K562 (cell line): ENCODE data around the gene KCNQ2. TPM values are rescaled to one million over a fixed set of nuclear protein-coding genes. Genes with fewer than 3 reads are reported as not detected.
A peak's percentile ranks its signal among the peaks of the same experiment; 100 is the strongest.

Experiments used
- ATAC-seq: fragments of 200-7000 bp; cut with Tn5 transposase; 3 replicates; pipeline ENCODE4 v1.9.1; 2020; ENCODE audit warnings: moderate library complexity
- BruUV-seq: library from RNA; stranded (reverse); fragments of 400-500 nt; replicated peaks from 2 replicates; lab custom pipeline; 2021; lab: Mats Ljungman, UMichigan
- CTCF ChIA-PET: fragments of 300-600 bp; formaldehyde crosslinking; extraction: SDS; loops from one replicate; lab custom pipeline; 2021; ENCODE audit warnings: low intra/inter-chr PET ratio; lab: Yijun Ruan, JAX
- POLR2A ChIA-PET: fragments of 300-600, 350-650 bp; sonication (Branson Sonifier 250); formaldehyde crosslinking; extraction: SDS; loops from one replicate; lab custom pipeline; 2021; ENCODE audit warnings: antibody characterized with exemption, inconsistent platforms; lab: Yijun Ruan, JAX
- DNase-seq, 4 experiments: peaks; one replicate each; pipeline versions ENCODE4 v3.0.0 to v3.0.0-alpha.2; 2011 to 2018; ENCODE audit warnings: low spot score in 3 of 4, mixed read lengths in 3 of 4; ENCODE audit errors: extremely low read depth in 1 of 4
- FAIRE-seq: peaks from 2 replicates; lab custom pipeline; 2011; peaks lifted over from hg19 to GRCh38; lab: Jason Lieb, UNC
- H2AFZ ChIP-seq: 2 replicates; pipeline ENCODE4 v1.6.0; 2011; ENCODE audit warnings: low read depth, low read length, control low read depth, inconsistent platforms
- H3K27ac ChIP-seq: fragments of 200-600 bp; 3 replicates; pipeline ENCODE4 v1.8.0; 2011; ENCODE audit warnings: low read depth, mild to moderate bottlenecking, control low read depth, inconsistent platforms, low read length, moderate library complexity, mixed read lengths; ENCODE audit errors: extremely low read depth
- H3K27me3 ChIP-seq, 2 experiments: fragments of 300-600 bp in 1 of 2; 2 replicates in 1 of 2; 3 replicates in 1 of 2; pipeline versions ENCODE4 v1.6.0 to v1.8.0; 2011; ENCODE audit warnings: inconsistent platforms in 2 of 2, low read length in 2 of 2, mild to moderate bottlenecking in 1 of 2, mixed read lengths in 1 of 2, moderate library complexity in 1 of 2; ENCODE audit not compliant: control insufficient read depth in 2 of 2, insufficient read depth in 2 of 2
- H3K36me3 ChIP-seq: fragments of 300-600 bp; 3 replicates; pipeline ENCODE4 v1.8.0; 2011; ENCODE audit warnings: mild to moderate bottlenecking, low read length, inconsistent platforms; ENCODE audit not compliant: control insufficient read depth, insufficient read depth
- H3K4me1 ChIP-seq, 2 experiments: fragments of 200-600 bp in 1 of 2; replicated peaks in 1 of 2; 2 replicates in 1 of 2; 3 replicates in 1 of 2; pipeline versions ENCODE4 v1.5.1 to v1.8.0; 2011; ENCODE audit warnings: inconsistent platforms in 2 of 2, low read length in 2 of 2, mild to moderate bottlenecking in 1 of 2, mixed read lengths in 1 of 2, moderate library complexity in 1 of 2; ENCODE audit not compliant: control insufficient read depth in 2 of 2, insufficient read depth in 2 of 2
- H3K4me2 ChIP-seq: 2 replicates; pipeline ENCODE4 v1.6.1; 2011; ENCODE audit warnings: low read length, control low read depth, inconsistent platforms, mixed read lengths; ENCODE audit not compliant: insufficient read depth
- H3K4me3 ChIP-seq: fragments of 200-600 bp; sonication (generic), shearing (Covaris generic); 2 replicates; pipeline ENCODE4 v1.5.1; 2016; ENCODE audit warnings: control low read depth, inconsistent platforms
- H3K79me2 ChIP-seq: fragments of 200-600 bp; 3 replicates; pipeline ENCODE4 v1.8.0; 2011; ENCODE audit warnings: low read length, inconsistent platforms; ENCODE audit not compliant: control insufficient read depth, insufficient read depth
- H3K9ac ChIP-seq, 2 experiments: 2 replicates each; pipeline versions ENCODE4 v1.6.0 to v1.6.1; 2011; ENCODE audit warnings: low read depth in 2 of 2, low read length in 2 of 2, control low read depth in 1 of 2, inconsistent platforms in 1 of 2, mild to moderate bottlenecking in 1 of 2, mixed read lengths in 1 of 2; ENCODE audit not compliant: insufficient read depth in 1 of 2
- H3K9me1 ChIP-seq: one replicate; pipeline ENCODE4 v1.6.0; 2011; ENCODE audit warnings: inconsistent platforms, mild to moderate bottlenecking, low read length, moderate library complexity; ENCODE audit not compliant: control insufficient read depth, insufficient read depth
- H3K9me3 ChIP-seq: replicated peaks from 2 replicates; pipeline ENCODE4 v1.5.1; 2011; ENCODE audit warnings: low read depth, low read length, inconsistent platforms; ENCODE audit not compliant: control insufficient read depth, insufficient read depth
- H4K20me1 ChIP-seq: replicated peaks from 2 replicates; pipeline ENCODE4 v1.6.1; 2011; ENCODE audit warnings: low read length, inconsistent platforms, mixed read lengths; ENCODE audit not compliant: control insufficient read depth, insufficient read depth
- CREB1 ChIP-seq, 2 experiments: sonication (generic) in 1 of 2; formaldehyde crosslinking in 1 of 2; IDR thresholded peaks; 2 replicates each; pipeline versions ENCODE4 v1.6.1 to v1.8.0; 2012 to 2022; ENCODE audit warnings: inconsistent platforms in 1 of 2, mild to moderate bottlenecking in 1 of 2, missing genetic modification reagents in 1 of 2, moderate library complexity in 1 of 2
- DIDO1 ChIP-seq: fragments of 450-650 bp; IDR thresholded peaks from 2 replicates; pipeline ENCODE4 v1.6.1; 2016; ENCODE audit warnings: low read depth, missing biosample characterization, missing genetic modification characterization
- ETV6 ChIP-seq, 3 experiments: fragments of 150-350 bp in 1 of 3; sonication (generic) in 1 of 3; formaldehyde crosslinking in 1 of 3; IDR thresholded peaks; 2 replicates each; pipeline versions ENCODE4 v1.6.1 to v1.8.0; 2014 to 2022; ENCODE audit warnings: borderline replicate concordance in 2 of 3, low read depth in 2 of 3, antibody characterized with exemption in 1 of 3, low read length in 1 of 3, mild to moderate bottlenecking in 1 of 3, missing genetic modification reagents in 1 of 3
- KDM2B ChIP-seq: fragments of 250-450 bp; sonication (Bioruptor Pico); IDR thresholded peaks from 2 replicates; pipeline ENCODE4 v1.8.0; 2021; ENCODE audit warnings: mild to moderate bottlenecking, moderate library complexity
- L3MBTL2 ChIP-seq: fragments of 450-650 bp; IDR thresholded peaks from 2 replicates; pipeline ENCODE4 v1.6.1; 2016; ENCODE audit warnings: mild to moderate bottlenecking, moderate library complexity
- PML ChIP-seq: IDR thresholded peaks from 2 replicates; pipeline ENCODE4 v1.6.1; 2012; ENCODE audit warnings: low read length, inconsistent platforms
- POLR2B ChIP-seq: fragments of 450-650 bp; IDR thresholded peaks from 2 replicates; pipeline ENCODE4 v1.6.1; 2018; ENCODE audit warnings: low read depth; ENCODE audit not compliant: partially characterized antibody
- RAD21 ChIP-seq, 2 experiments: fragments of 250-450 bp in 1 of 2; fragments of 450-650 bp in 1 of 2; sonication (Bioruptor Pico) in 1 of 2; formaldehyde crosslinking in 1 of 2; IDR thresholded peaks in 1 of 2; conservative IDR thresholded peaks in 1 of 2; 2 replicates each; pipeline versions ENCODE4 v1.4.0 to v1.8.0; 2020 to 2022; ENCODE audit warnings: mild to moderate bottlenecking in 2 of 2, moderate library complexity in 1 of 2
- SMAD4 ChIP-seq: fragments of 250-450 bp; sonication (Bioruptor Pico); conservative IDR thresholded peaks from 2 replicates; pipeline ENCODE4 v1.8.0; 2021; ENCODE audit warnings: inconsistent platforms, mild to moderate bottlenecking, moderate library complexity
- SNIP1 ChIP-seq: fragments of 450-650 bp; IDR thresholded peaks from 2 replicates; pipeline ENCODE4 v1.7.1; 2017; ENCODE audit warnings: low read depth, mild to moderate bottlenecking
- TBP ChIP-seq: optimal IDR thresholded peaks from 2 replicates; pipeline ENCODE3; 2011; ENCODE audit warnings: low read depth, low read length, improper control_type of control experiment
- ZNF174 ChIP-seq: fragments of 250-450 bp; sonication (Bioruptor Pico); IDR thresholded peaks from 2 replicates; pipeline ENCODE4 v1.4.0; 2020; ENCODE audit warnings: mild to moderate bottlenecking
- ZNF764 ChIP-seq: fragments of 250-450 bp; sonication (Bioruptor Pico); IDR thresholded peaks from 2 replicates; pipeline ENCODE4 v1.4.0; 2020; ENCODE audit warnings: low read depth, mild to moderate bottlenecking, moderate library complexity
- ZNF778 ChIP-seq: fragments of 450-650 bp; formaldehyde crosslinking; IDR thresholded peaks from 2 replicates; pipeline ENCODE4 v1.4.0; 2020; ENCODE audit warnings: mild to moderate bottlenecking, moderate library complexity
- WGBS: fragments of 100-300 bp; shearing (Covaris generic); methylation state at CpG from one replicate; pipeline ENCODE4 v1.1.6; 2016; ENCODE audit warnings: low coverage, mixed read lengths; ENCODE audit not compliant: insufficient coverage; ENCODE audit errors: missing lambda C conversion rate; 5-methylcytosine and 5-hydroxymethylcytosine counted together
- in situ Hi-C: fragments of 300-500 bp; cut with MboI; formaldehyde crosslinking; loops from 4 replicates; pipeline ENCODE4 v1.15.0; 2018; ENCODE audit warnings: inconsistent platforms, mixed read lengths
- intact Hi-C: fragments of 100-400 bp; cut with micrococcal nuclease; formaldehyde crosslinking; loops from 2 replicates; pipeline ENCODE4 v1.14.2; 2022
- polyA plus RNA-seq, 8 experiments: library from polyadenylated mRNA; depleted of rRNA in 4 of 8; stranded (reverse) in 5 of 8; unstranded in 3 of 8; fragments of >200 nt; fragmentation: Nextera tagmentation in 2 of 8; fragmentation: Illumina TruSeq in 1 of 8; extraction: Ambion mirVana in 2 of 8; extraction: Trizol in 1 of 8; gene quantifications; 2 replicates each; pipeline versions ENCODE4 v1.2.1 to v1.2.3, GENCODE V29; 2011 to 2014; ENCODE audit warnings: inconsistent platforms in 1 of 8, missing spikeins in 1 of 8
- total RNA-seq, 7 experiments: library from RNA; depleted of rRNA in 6 of 7; stranded (reverse); fragments of >200 nt in 6 of 7; fragmentation: Illumina TruSeq in 2 of 7; extraction: Trizol in 2 of 7; gene quantifications; 2 replicates each; pipeline versions ENCODE4 v1.2.1 to v1.2.3, GENCODE V29; 2011 to 2021; ENCODE audit warnings: low replicate concordance in 1 of 7
- TF ChIP-seq, protein P1 (sequence below), 3 experiments: IDR thresholded peaks in 2 of 3; conservative IDR thresholded peaks in 1 of 3; 2 replicates each; pipeline ENCODE4 v1.5.1; 2011 to 2012; ENCODE audit warnings: low read length in 3 of 3, mild to moderate bottlenecking in 3 of 3, control low read depth in 2 of 3, improper control_type of control experiment in 1 of 3, inconsistent platforms in 1 of 3, low read depth in 1 of 3, mixed read lengths in 1 of 3, moderate library complexity in 1 of 3; ENCODE audit not compliant: insufficient read depth in 2 of 3
- TF ChIP-seq, protein P2 (sequence below): fragments of 450-650 bp; formaldehyde crosslinking; IDR thresholded peaks from 2 replicates; pipeline ENCODE4 v1.4.0; 2020; ENCODE audit warnings: mild to moderate bottlenecking
- TF ChIP-seq, protein P3 (sequence below): IDR thresholded peaks from 2 replicates; pipeline ENCODE4 v1.6.1; 2012; ENCODE audit warnings: low read depth, low read length, improper control_type of control experiment, borderline replicate concordance

Gene KCNQ2
- total and polyA plus RNA-seq, 9 of the 15 experiments (the other 6 are each of a cell fraction or from before 2014, with no cell fraction given) = 0.13 to 0.16 TPM; not detected in 7

DNA sequence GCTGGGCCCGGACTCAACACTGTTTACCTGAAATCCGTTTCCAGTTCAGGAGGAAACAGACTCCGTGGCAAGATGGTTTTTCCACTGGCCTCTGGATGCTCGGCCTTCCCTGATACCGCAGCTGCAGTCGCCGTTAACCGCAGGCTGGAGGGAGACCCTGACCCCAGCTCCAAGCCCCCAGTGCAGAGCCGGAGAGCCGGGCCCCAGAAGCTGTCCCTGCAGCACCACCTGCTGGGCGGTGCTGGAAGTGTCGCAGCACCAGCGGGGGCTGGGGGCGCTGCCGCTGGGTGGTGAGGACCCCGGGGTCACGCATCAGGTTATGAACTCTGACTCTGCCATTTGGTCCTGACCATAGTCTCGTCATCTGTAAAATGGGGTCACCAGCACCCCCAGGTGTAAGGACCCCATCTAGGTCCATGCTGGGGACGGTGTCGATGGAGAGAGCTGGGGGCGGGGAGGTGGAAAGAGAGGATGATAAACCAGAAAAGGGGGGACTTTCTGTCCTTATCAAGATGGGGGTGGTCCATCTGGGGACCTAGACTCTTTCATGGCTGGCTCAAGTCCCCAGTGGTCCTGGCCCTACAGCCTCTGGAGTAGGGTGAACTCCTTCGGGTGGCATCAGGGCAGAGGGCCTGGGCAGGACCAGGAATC, 90.5 kb downstream of the KCNQ2 start:
- no peaks in the 10 kb centered on the region for H4K20me1 ChIP-seq
- in situ Hi-C loops = no loop called here
- peak; percentile 77 for ATAC-seq
- TF ChIP-seq ZNF778 (CRISPR knock-in tag) (no peak), POLR2B (no peak), SNIP1 (no peak), PML (no peak), ZNF764 (CRISPR knock-in tag) (no peak), ETV6 (IDR thresholded peaks at IDR 0.05; ENCODE audit: borderline replicate concordance in 1 of 2, low read depth in 2 of 2, low read length in 1 of 2) (no peak), ETV6 (CRISPR knock-in tag; IDR thresholded peaks at IDR 0.05; ENCODE audit: borderline replicate concordance) (no peak), DIDO1 (tag) (no peak), SMAD4 (CRISPR knock-in tag) (no peak), RAD21 (CRISPR knock-in tag; conservative IDR thresholded peaks at IDR 0.05 in 1 of 2, IDR thresholded peaks at IDR 0.05 in 1 of 2) (peak; percentile 58 to 84), L3MBTL2 (no peak), KDM2B (CRISPR knock-in tag) (no peak), CREB1 (IDR thresholded peaks at IDR 0.05) (no peak), CREB1 (CRISPR knock-in tag; IDR thresholded peaks at IDR 0.05) (no peak), ZNF174 (CRISPR knock-in tag) (no peak), TBP (no peak)
- TF ChIP-seq, protein P1, sequence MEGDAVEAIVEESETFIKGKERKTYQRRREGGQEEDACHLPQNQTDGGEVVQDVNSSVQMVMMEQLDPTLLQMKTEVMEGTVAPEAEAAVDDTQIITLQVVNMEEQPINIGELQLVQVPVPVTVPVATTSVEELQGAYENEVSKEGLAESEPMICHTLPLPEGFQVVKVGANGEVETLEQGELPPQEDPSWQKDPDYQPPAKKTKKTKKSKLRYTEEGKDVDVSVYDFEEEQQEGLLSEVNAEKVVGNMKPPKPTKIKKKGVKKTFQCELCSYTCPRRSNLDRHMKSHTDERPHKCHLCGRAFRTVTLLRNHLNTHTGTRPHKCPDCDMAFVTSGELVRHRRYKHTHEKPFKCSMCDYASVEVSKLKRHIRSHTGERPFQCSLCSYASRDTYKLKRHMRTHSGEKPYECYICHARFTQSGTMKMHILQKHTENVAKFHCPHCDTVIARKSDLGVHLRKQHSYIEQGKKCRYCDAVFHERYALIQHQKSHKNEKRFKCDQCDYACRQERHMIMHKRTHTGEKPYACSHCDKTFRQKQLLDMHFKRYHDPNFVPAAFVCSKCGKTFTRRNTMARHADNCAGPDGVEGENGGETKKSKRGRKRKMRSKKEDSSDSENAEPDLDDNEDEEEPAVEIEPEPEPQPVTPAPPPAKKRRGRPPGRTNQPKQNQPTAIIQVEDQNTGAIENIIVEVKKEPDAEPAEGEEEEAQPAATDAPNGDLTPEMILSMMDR (IDR thresholded peaks at IDR 0.05 in 2 of 3, conservative IDR thresholded peaks at IDR 0.05 in 1 of 3; ENCODE audit: insufficient read depth in 2 of 3, low read depth in 1 of 3, low read length in 3 of 3) = peak; percentile 81 to 94 (median 94)
- TF ChIP-seq, protein P2, sequence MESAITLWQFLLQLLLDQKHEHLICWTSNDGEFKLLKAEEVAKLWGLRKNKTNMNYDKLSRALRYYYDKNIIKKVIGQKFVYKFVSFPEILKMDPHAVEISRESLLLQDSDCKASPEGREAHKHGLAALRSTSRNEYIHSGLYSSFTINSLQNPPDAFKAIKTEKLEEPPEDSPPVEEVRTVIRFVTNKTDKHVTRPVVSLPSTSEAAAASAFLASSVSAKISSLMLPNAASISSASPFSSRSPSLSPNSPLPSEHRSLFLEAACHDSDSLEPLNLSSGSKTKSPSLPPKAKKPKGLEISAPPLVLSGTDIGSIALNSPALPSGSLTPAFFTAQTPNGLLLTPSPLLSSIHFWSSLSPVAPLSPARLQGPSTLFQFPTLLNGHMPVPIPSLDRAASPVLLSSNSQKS = no peak
- TF ChIP-seq, protein P3, sequence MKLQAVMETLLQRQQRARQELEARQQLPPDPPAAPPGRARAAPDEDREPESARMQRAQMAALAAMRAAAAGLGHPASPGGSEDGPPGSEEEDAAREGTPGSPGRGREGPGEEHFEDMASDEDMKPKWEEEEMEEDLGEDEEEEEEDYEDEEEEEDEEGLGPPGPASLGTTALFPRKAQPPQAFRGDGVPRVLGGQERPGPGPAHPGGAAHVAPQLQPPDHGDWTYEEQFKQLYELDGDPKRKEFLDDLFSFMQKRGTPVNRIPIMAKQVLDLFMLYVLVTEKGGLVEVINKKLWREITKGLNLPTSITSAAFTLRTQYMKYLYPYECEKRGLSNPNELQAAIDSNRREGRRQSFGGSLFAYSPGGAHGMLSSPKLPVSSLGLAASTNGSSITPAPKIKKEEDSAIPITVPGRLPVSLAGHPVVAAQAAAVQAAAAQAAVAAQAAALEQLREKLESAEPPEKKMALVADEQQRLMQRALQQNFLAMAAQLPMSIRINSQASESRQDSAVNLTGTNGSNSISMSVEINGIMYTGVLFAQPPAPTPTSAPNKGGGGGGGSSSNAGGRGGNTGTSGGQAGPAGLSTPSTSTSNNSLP = no peak

More for the DNA sequence above, 90.5 kb downstream of the KCNQ2 start:
- no peak overlapping the region for H2AFZ ChIP-seq
- H3K27me3 ChIP-seq = peaks cover 0 to 33% of the 10 kb centered on the region in 2 experiments; a peak in 2 of 5 replicates
- CTCF ChIA-PET = interaction anchor here (0.6 to 2.2 kb wide), 4 partner anchors 72 to 198 kb away, joined by 3 to 10 read pairs (median 4); no protein-coding TSS in a partner anchor
- 19% methylated on average over 22 of the region's 22 CpGs for WGBS
- H3K9me3 ChIP-seq = peaks cover 4% of the 10 kb centered on the region
- H3K9ac ChIP-seq = no peak overlapping the region
- no peaks in the 10 kb centered on the region for H3K79me2 ChIP-seq
- H3K4me2 ChIP-seq = no peak overlapping the region
- FAIRE-seq (peak; percentile 65), DNase-seq (peak; percentile 35 to 78 (median 76))
- H3K9me1 ChIP-seq = no peaks in the 10 kb centered on the region
- H3K36me3 ChIP-seq = no peaks in the 10 kb centered on the region
- no peak overlapping the region for H3K4me3 ChIP-seq
- H3K4me1 ChIP-seq = peaks cover 0 to 8% of the 10 kb centered on the region in 2 experiments; a peak in 2 of 5 replicates
- no TSS peak for BruUV-seq
- POLR2A ChIA-PET = interaction anchor here (0.6 to 0.8 kb wide), 2 partner anchors 178 to 972 kb away, joined by 3 read pairs; no protein-coding TSS in a partner anchor
- intact Hi-C loops = loop anchor here (2.0 to 5.0 kb wide), 3 partner anchors 71 to 200 kb away; no protein-coding TSS in a partner anchor
- H3K27ac ChIP-seq = no peak overlapping the region
